Astrocyte of the cerebellum (primary cell): ENCODE results near the gene KRT38.

Experiments used
- DNase-seq: peaks from one replicate; pipeline ENCODE4 v3.0.0-alpha.2; 2011; ENCODE audit warnings: low read depth
- H3K4me3 ChIP-seq: 2 replicates; pipeline ENCODE4 v1.5.1; 2011; ENCODE audit warnings: mild to moderate bottlenecking, low read depth, low read length, moderate library complexity
- CTCF ChIP-seq: IDR thresholded peaks from 2 replicates; pipeline ENCODE4 v1.5.1; 2012; ENCODE audit warnings: low read length, low read depth, moderate library complexity, mild to moderate bottlenecking; ENCODE audit errors: missing control alignments
- in situ Hi-C: cut with HindIII; loops from 2 replicates; pipeline ENCODE4 v1.10.0; 2017; ENCODE audit warnings: low sequenced_read_pairs

Gene KRT38

GRCh38 chr17:41444640-41445039, 3.9 kb upstream of the KRT38 start:
- TF ChIP-seq CTCF, result no peak
- DNase-seq, result no peak
- in situ Hi-C loops, result no loop called here
- no peak overlapping the region for H3K4me3 ChIP-seq

- no peak for DNase-seq
- H3K4me3 ChIP-seq, result no peak overlapping the region
- no peak for TF ChIP-seq CTCF
- in situ Hi-C loops, result no loop called here
Measured at GRCh38 chr17:41444186-41444585, 3.4 kb upstream of the KRT38 start.

- no peak for DNase-seq
- no peak overlapping the region for H3K4me3 ChIP-seq
- in situ Hi-C loops, result no loop called here
- no peak for TF ChIP-seq CTCF
Measured at GRCh38 chr17:41442739-41443138, 2.0 kb upstream of the KRT38 start.

GRCh38 chr17:41439375-41439774, 1.4 kb downstream of the KRT38 start:
- in situ Hi-C loops, result no loop called here
- H3K4me3 ChIP-seq, result no peak overlapping the region
- DNase-seq, result no peak
- TF ChIP-seq CTCF, result no peak

DNA sequence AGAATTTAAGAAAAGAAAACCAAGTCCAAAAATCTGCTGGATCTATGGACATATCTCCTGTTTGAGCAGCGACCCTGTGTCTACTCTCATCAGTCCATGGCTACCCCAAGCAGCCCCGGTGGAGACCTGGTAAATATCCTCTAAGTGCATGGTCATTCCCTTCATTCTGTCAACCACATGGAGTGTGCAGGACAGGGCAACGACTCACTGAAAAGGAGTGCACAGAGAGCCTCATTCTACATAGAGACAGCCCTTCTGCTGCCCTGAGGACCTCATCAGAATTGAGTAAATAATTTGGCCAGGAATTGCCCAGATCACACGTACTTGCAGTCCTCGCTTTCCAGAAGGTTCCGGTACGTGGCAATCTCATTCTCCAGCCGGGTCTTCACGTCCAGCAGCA, 3.0 kb downstream of the KRT38 start:
- H3K4me3 ChIP-seq, result no peak overlapping the region
- DNase-seq, result no peak
- TF ChIP-seq CTCF, result no peak
- in situ Hi-C loops, result no loop called here

GRCh38 chr17:41437254-41437653, 3.5 kb downstream of the KRT38 start:
- in situ Hi-C loops, result no loop called here
- H3K4me3 ChIP-seq, result no peak overlapping the region
- no peak for DNase-seq
- no peak for TF ChIP-seq CTCF

- TF ChIP-seq CTCF, result no peak
- no peak for DNase-seq
- H3K4me3 ChIP-seq, result no peak overlapping the region
- in situ Hi-C loops, result no loop called here
Measured at GRCh38 chr17:41434415-41434814, 6.4 kb downstream of the KRT38 start.
